ENCODE measurements around the gene CD79A. TPM values are rescaled to one million over a fixed set of nuclear protein-coding genes. Genes with fewer than 3 reads are reported as not detected.
A peak's percentile ranks its signal among the peaks of the same experiment; 100 is the strongest.

CD79A gene
- total RNA-seq, 1 experiment from 2014 or later: 0.59 TPM

- DNase-seq: peak in 1 of 2 experiments; percentile 58
- H2AFZ ChIP-seq: no peak overlapping the region
- ChIA-PET POLR2A (ENCODE audit: unreplicated experiment) (interaction anchor here (0.6 kb wide), 1 partner anchor 17 kb away, joined by 4 read pairs; no protein-coding TSS in a partner anchor), CTCF (interaction anchor here (1.0 kb wide), 1 partner anchor 18 kb away, joined by 3 read pairs; no protein-coding TSS in a partner anchor)
- no peaks in the 10 kb centered on the region for H3K9me2 ChIP-seq (ENCODE audit: insufficient read depth)
- TF ChIP-seq EZH2 (IDR thresholded peaks at IDR 0.05; ENCODE audit: low read depth): no peak
- TF ChIP-seq, protein P1, sequence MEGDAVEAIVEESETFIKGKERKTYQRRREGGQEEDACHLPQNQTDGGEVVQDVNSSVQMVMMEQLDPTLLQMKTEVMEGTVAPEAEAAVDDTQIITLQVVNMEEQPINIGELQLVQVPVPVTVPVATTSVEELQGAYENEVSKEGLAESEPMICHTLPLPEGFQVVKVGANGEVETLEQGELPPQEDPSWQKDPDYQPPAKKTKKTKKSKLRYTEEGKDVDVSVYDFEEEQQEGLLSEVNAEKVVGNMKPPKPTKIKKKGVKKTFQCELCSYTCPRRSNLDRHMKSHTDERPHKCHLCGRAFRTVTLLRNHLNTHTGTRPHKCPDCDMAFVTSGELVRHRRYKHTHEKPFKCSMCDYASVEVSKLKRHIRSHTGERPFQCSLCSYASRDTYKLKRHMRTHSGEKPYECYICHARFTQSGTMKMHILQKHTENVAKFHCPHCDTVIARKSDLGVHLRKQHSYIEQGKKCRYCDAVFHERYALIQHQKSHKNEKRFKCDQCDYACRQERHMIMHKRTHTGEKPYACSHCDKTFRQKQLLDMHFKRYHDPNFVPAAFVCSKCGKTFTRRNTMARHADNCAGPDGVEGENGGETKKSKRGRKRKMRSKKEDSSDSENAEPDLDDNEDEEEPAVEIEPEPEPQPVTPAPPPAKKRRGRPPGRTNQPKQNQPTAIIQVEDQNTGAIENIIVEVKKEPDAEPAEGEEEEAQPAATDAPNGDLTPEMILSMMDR (conservative IDR thresholded peaks at IDR 0.05): no peak
- H3F3A ChIP-seq (ENCODE audit: insufficient read depth, low read depth): peaks cover 81% of the 10 kb centered on the region
- intact Hi-C loops (cut with micrococcal nuclease; ENCODE audit: unreplicated experiment): no loop called here
- no peaks in the 10 kb centered on the region for H3K9me3 ChIP-seq (ENCODE audit: insufficient read depth, low read depth)
- peaks cover 32% of the 10 kb centered on the region for H3K79me2 ChIP-seq (ENCODE audit: low read depth)
- peak overlapping the region; percentile 23; the same call in 1 of the 2 replicates for H3K27ac ChIP-seq
- H3K4me3 ChIP-seq: no peak overlapping the region
- BruUV-seq (replicated peaks): no TSS peak
- H3K4me2 ChIP-seq: no peak overlapping the region
- no peaks in the 10 kb centered on the region for H3K27me3 ChIP-seq (ENCODE audit: insufficient read depth, low read depth)
- peaks cover 44% of the 10 kb centered on the region for H3K36me3 ChIP-seq (ENCODE audit: low read depth)
- H4K20me1 ChIP-seq (ENCODE audit: insufficient read depth): peaks cover 74% of the 10 kb centered on the region
- H3K4me1 ChIP-seq (replicated peaks; ENCODE audit: insufficient read depth): peaks cover 27% of the 10 kb centered on the region
Measured at GRCh38 chr19:41870401-41870873, 6.6 kb upstream of the CD79A start.

DNA sequence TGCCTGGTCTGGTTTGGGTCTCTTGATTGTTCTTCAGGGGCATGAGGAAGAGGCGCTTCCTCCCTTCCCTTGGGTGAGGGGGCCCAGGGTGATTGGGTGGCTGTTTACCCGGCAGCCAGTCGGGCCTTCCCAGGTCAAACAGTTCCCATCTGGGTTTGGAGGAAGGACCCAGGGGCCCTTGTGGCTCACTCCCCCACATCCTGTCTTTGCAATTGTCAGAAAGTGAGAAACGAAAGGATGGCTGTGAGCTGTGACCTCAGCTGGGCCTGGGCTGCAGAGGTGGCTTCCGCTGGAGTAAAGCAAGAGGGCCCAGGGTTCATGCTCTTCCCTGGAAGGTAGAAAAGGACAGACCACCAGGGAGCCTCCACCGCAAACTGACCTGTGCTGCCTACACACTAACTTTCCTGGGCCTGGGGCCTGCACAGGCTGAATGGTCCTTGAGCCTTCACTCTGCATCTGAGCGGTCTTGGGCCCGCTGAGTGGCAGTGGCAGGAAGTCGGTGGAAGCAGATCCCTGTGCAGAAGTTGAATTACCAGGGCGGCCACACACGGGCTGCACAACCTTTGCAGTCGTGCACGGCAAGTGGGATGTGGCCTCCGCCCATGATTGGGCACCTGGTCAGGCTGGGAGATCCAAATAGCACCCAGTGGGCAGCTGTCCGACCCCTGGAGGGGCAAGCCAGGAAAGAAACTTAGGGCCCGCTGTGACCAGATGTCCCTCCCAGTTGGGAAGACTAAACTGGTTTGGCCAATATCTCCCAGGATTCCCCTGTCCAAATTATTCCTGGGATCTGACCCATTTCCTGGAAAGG lies 5.3 kb upstream of the CD79A start:
- peak in 1 of 2 experiments; percentile 41 for DNase-seq
- POLR2A ChIA-PET (ENCODE audit: unreplicated experiment): no interaction called here
- no peak overlapping the region for H3K4me2 ChIP-seq
- H3K27ac ChIP-seq: no peak overlapping the region
- H3K9me2 ChIP-seq (ENCODE audit: insufficient read depth): no peaks in the 10 kb centered on the region
- no peak for TF ChIP-seq EZH2 (IDR thresholded peaks at IDR 0.05; ENCODE audit: low read depth)
- TF ChIP-seq, protein P1 (conservative IDR thresholded peaks at IDR 0.05): no peak
- H3F3A ChIP-seq (ENCODE audit: insufficient read depth, low read depth): peaks cover 68% of the 10 kb centered on the region
- H3K27me3 ChIP-seq (ENCODE audit: insufficient read depth, low read depth): no peaks in the 10 kb centered on the region
- H3K9me3 ChIP-seq (ENCODE audit: insufficient read depth, low read depth): no peaks in the 10 kb centered on the region
- peaks cover 18% of the 10 kb centered on the region for H3K79me2 ChIP-seq (ENCODE audit: low read depth)
- no peak overlapping the region for H2AFZ ChIP-seq
- CTCF ChIA-PET: no interaction called here
- intact Hi-C loops (cut with micrococcal nuclease; ENCODE audit: unreplicated experiment): no loop called here
- H4K20me1 ChIP-seq (ENCODE audit: insufficient read depth): peaks cover 62% of the 10 kb centered on the region
- no TSS peak for BruUV-seq (replicated peaks)
- H3K4me3 ChIP-seq: no peak overlapping the region
- H3K4me1 ChIP-seq (replicated peaks; ENCODE audit: insufficient read depth): peaks cover 18% of the 10 kb centered on the region
- H3K36me3 ChIP-seq (ENCODE audit: low read depth): peaks cover 35% of the 10 kb centered on the region

GRCh38 chr19:41872384-41872774 lies 4.7 kb upstream of the CD79A start:
- Histone ChIP-seq H3K79me2 (ENCODE audit: low read depth) (peaks cover 12% of the 10 kb centered on the region), H3F3A (ENCODE audit: insufficient read depth, low read depth) (peaks cover 62% of the 10 kb centered on the region), H3K4me1 (replicated peaks; ENCODE audit: insufficient read depth) (peaks cover 14% of the 10 kb centered on the region), H3K9me3 (ENCODE audit: insufficient read depth, low read depth) (no peaks in the 10 kb centered on the region), H3K4me2 (no peak overlapping the region), H3K36me3 (ENCODE audit: low read depth) (peaks cover 33% of the 10 kb centered on the region), H3K4me3 (no peak overlapping the region), H3K27ac (no peak overlapping the region), H2AFZ (no peak overlapping the region), H4K20me1 (ENCODE audit: insufficient read depth) (peaks cover 56% of the 10 kb centered on the region), H3K9me2 (ENCODE audit: insufficient read depth) (no peaks in the 10 kb centered on the region), H3K27me3 (ENCODE audit: insufficient read depth, low read depth) (no peaks in the 10 kb centered on the region)
- ChIA-PET POLR2A (ENCODE audit: unreplicated experiment) (interaction anchor here (0.7 kb wide), 1 partner anchor 215 kb away, joined by 6 read pairs; no protein-coding TSS in a partner anchor), CTCF (no interaction called here)
- TF ChIP-seq, protein P1 (conservative IDR thresholded peaks at IDR 0.05): no peak
- TF ChIP-seq EZH2 (IDR thresholded peaks at IDR 0.05; ENCODE audit: low read depth): no peak
- intact Hi-C loops (cut with micrococcal nuclease; ENCODE audit: unreplicated experiment): no loop called here
- TSS peak; percentile 10 for BruUV-seq (replicated peaks)
- DNase-seq: no peak

Measured in PC-9 (cell line).